ENCODE results near the gene IGSF1.

GRCh38 chrX:131287560-131288179 is 1.4 kb downstream of the IGSF1 start:
- TF ChIP-seq, protein P1, sequence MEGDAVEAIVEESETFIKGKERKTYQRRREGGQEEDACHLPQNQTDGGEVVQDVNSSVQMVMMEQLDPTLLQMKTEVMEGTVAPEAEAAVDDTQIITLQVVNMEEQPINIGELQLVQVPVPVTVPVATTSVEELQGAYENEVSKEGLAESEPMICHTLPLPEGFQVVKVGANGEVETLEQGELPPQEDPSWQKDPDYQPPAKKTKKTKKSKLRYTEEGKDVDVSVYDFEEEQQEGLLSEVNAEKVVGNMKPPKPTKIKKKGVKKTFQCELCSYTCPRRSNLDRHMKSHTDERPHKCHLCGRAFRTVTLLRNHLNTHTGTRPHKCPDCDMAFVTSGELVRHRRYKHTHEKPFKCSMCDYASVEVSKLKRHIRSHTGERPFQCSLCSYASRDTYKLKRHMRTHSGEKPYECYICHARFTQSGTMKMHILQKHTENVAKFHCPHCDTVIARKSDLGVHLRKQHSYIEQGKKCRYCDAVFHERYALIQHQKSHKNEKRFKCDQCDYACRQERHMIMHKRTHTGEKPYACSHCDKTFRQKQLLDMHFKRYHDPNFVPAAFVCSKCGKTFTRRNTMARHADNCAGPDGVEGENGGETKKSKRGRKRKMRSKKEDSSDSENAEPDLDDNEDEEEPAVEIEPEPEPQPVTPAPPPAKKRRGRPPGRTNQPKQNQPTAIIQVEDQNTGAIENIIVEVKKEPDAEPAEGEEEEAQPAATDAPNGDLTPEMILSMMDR (conservative IDR thresholded peaks at IDR 0.05): no peak
- no peak for TF ChIP-seq ZFX (IDR thresholded peaks at IDR 0.05)

All from C4-2B (cell line).